Activated T-cell treated with anti-CD3 and anti-CD28 coated beads, Interleukin-2, amount 50 U/mL, for 1 hour (primary cell): ENCODE measurements around the gene DRC1.

Experiments used
- DNase-seq: peaks from one replicate; pipeline ENCODE4 v3.0.0-alpha.2; 2020

The DRC1 gene

DNA sequence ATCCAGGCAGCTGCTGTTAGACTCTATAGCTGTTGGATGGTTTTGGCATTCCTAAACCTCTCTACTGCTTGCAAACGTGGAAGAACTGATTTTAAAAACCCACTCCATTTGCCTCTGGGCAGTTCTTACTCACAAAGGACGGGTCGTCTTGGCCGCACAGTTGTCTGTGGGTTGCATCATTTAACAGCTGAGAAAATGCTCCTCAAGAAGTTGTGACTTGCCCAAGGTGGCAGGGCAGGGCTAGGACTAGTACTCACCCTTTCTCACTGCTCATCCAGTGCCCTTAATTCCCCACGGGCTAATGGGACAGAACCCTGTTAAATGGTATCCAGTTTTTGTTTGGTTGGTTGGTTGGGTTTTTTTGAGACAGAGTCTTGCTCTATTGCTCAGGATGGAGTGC lies 997 bp upstream of the DRC1 start:
- DNase-seq, result no peak

- DNase-seq, result no peak
Measured at GRCh38 chr2:26407526-26407925, 5.8 kb downstream of the DRC1 start.

DNA sequence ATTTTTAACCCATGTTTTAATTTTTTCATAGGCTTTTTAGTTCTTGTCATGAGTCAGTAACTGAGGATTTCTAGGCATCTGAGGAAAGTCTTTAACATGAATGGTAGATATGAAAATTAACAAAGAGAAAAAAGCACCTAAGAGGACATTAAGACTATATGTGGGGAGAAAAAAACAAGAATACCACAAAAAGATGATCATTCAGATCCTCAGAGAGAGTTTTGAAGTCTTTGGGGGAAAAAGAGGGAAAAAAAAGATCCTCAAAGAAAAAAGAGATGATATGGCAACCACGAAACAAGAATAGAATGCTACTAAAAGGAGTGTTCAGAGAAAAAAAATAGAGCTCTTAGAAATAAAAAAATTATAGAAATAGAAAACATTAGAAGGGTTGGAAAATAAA lies 8.1 kb downstream of the DRC1 start:
- no peak for DNase-seq

DNA sequence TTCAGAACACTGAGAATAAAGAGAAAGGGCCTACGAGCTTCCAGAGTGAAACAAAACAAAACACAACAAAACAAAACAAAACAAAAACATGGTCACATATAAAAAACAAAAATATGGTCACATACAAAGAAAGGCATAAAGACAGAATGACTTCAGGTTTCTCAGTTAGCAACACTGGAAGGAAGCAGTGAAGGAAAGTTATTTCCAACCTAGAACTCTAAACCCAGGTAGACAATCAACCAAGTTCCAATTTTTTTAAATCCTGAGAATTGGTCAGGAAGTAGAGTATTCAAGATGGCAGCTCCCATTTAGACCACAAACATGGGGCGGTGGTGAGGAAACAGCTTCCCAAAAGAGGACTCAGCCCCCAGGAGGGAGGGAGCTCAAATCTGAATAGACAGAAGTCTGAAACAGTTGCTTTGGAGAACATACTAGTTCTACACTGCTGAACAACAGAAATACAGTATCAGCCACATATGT lies 9.1 kb downstream of the DRC1 start:
- DNase-seq, result no peak

DNA sequence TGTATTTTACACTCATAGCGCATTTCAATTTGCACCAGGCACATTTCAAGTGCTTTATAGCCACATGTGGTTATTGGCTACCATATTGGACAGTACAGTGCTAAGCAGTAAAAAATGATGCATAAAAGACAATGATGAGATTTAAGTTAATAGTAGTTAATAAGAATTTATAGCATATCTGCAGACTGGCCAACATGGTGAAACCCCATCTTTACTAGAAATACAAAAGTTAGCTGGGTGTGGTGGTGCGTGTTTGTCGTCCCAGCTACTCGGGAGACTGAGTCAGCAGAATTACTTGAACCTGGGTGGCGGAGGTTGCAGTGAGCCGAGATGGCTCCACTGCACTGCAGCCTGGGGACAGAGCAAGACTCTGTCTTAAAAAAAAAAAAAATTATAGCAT lies 9.7 kb downstream of the DRC1 start:
- no peak for DNase-seq

DNA sequence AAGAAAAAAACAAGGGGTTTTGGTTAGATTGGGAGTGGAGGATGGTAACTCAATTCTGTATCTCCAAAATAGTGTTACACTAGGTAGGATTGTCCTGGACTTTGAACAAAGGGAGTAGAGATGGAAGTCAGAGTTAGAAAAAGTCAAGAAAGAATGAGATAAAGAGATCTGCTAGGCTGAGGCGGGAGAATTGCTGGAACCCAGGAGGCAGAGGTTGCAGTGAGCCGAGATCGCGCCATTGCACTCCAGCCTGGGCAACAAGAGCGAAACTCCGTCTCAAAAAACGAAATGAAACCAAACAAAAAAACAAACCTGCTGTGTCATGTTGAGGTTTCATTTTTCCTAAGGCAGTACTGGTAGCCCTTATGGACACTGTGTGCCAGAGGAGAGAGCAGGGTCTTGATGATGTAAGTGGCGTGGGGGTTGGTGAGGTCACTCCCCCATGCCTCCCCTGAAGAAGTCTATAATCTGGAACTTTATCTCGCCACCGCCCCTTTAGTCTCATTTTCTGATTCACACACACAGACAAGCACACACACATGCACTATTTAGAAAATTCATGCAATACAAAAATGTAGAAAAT lies 10.5 kb downstream of the DRC1 start:
- no peak for DNase-seq

DNA sequence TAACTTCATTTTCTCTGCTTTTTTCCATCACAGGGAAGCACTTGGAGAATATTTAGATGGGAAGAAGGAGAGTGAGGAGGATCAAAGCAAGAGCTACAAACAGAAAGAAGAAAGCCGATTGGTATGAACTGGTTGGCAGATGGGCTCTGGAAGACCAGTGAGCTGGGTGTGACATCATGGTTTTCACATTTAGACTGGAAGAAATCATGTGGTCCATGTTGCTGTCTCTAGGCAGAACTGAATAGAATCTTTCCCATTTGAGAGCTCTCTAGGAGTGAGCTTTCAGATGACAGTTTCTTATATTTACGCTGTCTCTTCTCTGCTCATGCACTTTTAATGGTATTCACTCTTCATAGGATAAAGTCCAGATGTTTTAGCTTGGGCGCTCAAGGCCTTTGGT lies 12.6 kb downstream of the DRC1 start:
- DNase-seq, result no peak

GRCh38 chr2:26421961-26422360 lies 20.2 kb downstream of the DRC1 start:
- no peak for DNase-seq

DNA sequence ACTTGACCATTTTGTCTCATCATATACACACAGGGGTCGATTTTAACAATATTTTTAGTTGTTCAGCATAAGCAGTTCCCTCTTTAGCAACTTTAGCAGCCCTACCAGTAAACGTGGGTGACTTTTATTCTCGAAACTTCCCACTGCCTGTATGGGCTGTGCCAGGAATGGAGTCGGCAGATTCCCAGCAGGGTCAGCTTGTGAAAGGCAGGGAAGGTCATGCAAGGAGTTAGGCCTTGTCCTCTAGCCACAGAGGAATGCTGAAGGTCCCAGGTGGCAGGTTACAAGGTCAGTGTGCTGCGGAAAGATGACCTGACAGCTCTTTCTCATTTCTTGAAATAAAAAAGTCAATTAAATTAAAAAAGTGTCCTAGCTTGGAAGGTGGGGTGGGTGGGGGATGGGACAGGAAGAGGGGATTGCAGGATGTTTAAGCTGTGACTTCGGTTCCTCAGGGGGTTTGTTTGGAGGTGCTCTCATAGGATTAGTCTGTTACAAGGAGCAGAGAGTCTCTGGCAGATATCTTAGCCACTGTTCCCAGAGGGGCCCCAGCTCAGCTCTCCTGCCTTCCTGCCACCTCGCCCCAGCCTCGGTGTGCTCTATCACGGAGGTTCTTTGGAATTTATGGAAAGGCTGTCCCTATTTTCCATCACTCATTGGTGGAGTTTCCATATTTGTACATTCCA lies 21.4 kb downstream of the DRC1 start:
- DNase-seq, result no peak

GRCh38 chr2:26423750-26424149 lies 22.0 kb downstream of the DRC1 start:
- no peak for DNase-seq

DNA sequence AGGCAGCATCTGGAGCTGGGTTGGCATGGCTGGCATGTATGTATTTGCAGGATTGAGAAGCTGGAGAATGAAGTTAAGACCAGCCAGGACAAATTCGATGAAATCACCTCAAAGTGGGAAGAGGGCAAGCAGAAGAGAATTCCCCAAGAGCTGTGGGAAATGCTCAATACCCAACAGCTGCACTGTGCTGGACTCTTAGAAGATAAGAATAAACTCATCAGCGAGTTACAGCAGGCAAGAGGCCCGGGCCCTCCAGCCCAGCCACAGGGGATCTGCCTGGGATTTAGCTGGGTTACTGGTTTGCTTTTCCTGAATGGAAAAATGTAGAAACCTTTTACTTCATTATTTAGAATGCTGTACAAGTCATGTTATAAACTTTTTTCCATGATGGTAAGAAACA lies 22.5 kb downstream of the DRC1 start:
- no peak for DNase-seq

GRCh38 chr2:26428846-26429245 lies 27.1 kb downstream of the DRC1 start:
- DNase-seq, result no peak

DNA sequence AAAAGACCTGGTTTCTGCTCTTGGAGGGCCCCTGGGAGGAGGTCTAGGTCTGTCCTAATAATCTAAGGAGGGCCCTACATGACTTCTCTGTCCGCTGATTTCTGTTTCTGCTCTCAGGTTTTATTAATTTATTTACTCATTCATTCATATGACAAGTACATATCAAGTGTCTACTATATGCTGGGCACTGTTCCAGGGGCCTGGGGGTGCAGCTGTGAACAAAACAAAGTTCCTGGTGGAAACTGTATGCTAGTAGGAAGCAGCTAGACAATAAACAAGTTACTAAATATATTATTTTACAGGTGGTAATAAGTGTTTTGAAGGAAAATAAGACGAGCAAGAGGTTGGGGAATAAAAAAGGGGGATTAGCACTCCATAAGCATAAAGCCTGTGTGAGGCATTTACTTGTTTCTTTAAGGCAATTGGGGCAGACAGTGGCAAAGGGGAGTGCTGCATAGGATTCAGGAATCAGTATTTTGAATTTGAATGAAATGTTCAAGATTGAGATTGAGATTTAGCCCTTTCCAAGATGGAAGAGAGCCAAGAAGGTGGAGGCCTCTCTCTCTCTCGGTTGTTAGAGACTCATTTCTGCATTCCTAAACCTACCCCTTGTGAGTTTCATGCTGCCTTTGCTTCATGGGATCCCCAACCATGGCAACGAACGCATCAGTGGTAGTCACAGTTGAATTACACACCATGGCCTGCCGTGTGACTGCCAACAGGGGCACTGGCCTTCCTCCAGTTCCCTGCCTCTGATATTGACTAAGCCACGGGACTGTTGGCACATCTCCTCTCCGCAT lies 28.3 kb downstream of the DRC1 start:
- no peak for DNase-seq

DNA sequence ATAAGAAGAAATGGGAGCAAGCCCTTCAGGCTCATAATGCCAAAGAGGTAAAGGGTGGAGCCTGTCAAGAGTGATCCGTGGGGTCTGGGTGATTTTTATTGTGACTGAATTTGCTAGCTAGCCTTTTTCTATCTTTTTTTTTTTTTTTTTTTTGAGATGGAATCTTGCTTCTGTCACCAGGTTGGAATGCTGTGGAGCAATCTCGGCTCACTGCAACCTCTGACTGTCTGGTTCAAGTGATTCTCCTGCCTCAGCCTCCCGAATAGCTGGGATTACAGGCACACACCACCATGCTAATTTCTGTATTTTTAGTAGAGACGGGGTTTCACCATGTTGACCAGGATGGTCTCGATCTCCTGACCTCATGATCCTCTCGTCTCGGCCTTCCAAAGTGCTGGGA lies 29.1 kb downstream of the DRC1 start:
- DNase-seq, result no peak

- DNase-seq, result no peak
Measured at GRCh38 chr2:26432363-26432762, 30.6 kb downstream of the DRC1 start.

GRCh38 chr2:26432859-26433258 lies 31.1 kb downstream of the DRC1 start:
- no peak for DNase-seq

DNA sequence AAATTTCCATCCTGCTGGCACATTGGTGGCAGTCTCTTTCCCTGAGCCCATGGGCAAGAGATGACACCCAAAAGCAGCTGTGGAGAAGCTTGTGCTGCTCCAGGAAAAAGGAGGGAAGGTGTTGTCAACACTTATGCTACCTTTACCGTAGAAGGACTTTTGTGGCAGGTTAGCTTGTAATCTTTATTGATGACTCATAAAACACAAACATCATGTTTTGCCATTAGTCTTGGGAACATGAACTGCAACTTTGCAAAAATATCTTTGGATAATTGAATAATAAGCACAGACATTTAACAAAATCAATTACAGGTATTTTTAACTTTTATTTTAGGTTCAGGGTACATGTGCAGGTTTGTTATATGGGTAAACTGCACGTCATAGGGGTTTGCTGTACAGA lies 33.4 kb downstream of the DRC1 start:
- no peak for DNase-seq

- no peak for DNase-seq
Measured at GRCh38 chr2:26438526-26438925, 36.8 kb downstream of the DRC1 start.

DNA sequence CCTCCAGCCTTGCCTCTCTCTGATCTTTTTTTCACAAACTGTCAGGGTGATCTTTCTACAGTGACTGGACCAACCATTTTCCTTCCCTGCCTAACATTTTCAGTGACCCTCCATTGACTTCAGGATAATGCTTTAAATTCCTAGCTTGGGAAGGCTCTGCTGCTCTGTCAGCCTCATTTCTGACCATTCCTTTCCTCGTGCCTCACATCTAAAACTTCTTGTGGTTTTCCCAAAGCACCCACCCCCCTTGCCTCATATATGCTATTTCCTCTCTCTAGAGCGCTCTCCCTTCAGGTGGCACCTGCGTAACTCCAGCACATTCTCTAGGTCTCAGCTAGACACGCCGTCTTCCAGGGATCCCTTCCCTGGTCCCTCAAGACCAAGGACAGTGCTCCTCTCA lies 37.2 kb downstream of the DRC1 start:
- DNase-seq, result no peak

GRCh38 chr2:26442301-26442700 lies 40.6 kb downstream of the DRC1 start:
- DNase-seq, result no peak

- no peak for DNase-seq
Measured at GRCh38 chr2:26442707-26443106, 41.0 kb downstream of the DRC1 start.

DNA sequence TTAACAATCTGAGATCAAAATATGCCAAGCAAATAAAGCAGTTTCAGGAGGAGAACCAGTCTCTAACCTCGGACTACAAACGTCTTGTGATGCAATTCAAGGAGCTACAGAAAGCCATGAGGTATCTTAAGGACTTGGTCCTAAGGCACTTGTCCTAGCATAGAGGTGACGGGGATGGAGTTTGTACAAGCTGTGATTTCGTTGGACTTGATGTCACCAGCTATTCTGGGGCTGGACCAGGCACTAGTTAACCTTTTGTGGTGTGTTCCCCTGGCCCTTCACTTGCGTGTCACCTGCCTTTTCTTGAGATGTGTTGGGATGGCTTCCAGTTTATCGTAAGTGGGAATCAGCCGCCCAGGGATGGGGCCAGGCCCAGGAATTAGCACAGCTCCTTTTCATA lies 42.5 kb downstream of the DRC1 start:
- no peak for DNase-seq

DNA sequence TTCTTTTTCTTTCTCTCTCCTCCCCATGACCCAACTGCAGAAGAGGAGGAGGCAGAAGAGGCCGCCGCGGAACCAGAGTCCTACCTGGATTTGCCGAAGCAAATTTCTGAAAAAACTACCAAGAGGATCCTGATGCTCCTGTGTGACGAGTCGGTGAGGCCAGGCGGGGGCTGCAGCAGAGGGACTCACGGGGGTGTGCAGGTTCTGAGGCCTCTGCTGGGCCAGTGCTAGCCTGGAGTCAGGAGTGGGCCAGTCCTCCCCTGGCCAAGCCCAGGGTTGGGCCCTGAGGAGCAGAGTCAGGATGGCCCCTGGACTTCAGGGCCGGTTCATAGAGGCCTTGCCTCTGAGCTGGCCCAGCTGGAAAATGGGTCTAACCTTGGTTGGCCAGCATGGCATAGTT lies 46.9 kb downstream of the DRC1 start:
- DNase-seq, result no peak
